Eye (tissue), 1 donor: ENCODE data around the gene REEP3.

Experiments
- DNase-seq: peaks from one replicate; pipeline ENCODE4 v3.0.0-alpha.2; 2015

Gene REEP3

DNA sequence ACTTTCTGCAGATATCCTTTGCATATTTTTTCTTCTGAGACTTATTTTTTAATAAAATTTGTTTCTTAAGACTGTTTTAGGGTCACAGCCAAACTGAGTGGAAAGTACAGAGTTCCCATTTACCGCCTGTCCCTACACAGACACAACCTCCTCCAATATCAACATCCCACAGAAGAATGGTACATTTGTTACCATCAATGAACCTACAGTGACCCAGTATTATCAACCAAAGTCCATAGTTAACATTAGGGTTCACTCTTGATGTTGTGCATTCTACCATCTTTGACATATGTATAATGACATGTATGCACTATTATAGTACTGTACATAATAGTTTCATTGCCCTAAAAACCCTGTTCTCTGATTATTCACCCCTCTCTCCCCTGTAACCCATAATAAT is 14.6 kb upstream of the REEP3 start:
- no peak for DNase-seq

DNA sequence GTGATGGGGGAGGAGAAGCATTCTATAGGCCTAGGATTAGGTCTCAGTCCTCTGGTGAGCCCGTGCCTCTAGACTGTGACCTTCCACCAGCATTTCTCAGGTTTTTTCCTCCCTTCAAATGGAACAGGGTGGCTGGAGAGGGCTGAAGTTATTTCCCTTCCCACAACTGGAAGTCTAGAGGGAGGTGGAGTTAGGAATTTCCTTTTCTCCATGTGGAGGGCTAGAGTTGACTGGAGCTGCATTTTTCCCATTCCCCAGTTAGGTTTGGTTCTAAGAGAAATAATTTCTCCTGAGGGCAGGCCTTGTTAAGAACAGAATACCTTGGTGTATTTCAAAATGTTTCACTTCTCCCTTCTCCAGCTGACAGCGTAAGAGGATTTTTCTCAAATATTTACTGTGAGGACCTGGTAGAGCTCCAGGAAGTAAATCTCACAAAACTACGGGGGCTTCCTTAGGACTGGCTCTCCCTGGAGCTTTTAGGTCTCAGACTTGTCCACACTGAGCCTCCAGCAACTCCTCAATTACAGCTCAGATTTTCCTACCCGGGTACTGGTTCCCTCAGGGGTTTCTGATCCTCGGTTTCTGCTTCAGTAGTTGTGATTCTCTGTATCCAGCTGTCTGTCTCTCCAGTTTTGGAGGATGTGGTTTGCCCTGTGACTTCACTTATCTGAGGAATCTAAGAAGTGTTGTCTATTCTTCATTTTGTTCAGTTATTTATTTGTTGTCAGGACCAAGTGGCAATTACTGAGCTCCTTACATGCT is 6.0 kb upstream of the REEP3 start:
- no peak for DNase-seq

DNA sequence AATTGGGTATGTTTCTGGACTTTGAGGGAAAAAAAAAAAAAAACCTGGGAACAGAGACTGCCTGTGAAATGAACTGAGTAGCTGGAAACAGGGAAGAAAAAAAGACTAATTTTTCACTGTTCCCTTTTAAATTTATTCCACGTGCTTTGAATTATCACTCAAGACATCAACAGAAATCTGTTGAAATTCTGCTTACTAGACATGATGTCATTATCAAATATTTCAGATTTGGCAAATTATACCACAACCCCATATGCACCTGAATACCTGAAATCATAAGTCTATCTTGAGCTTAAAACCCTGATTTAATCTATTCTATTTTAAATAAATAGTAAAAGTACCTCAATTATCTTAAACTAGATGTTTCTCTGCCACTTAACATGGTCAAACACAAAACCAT is 5.0 kb upstream of the REEP3 start:
- no peak for DNase-seq

DNA sequence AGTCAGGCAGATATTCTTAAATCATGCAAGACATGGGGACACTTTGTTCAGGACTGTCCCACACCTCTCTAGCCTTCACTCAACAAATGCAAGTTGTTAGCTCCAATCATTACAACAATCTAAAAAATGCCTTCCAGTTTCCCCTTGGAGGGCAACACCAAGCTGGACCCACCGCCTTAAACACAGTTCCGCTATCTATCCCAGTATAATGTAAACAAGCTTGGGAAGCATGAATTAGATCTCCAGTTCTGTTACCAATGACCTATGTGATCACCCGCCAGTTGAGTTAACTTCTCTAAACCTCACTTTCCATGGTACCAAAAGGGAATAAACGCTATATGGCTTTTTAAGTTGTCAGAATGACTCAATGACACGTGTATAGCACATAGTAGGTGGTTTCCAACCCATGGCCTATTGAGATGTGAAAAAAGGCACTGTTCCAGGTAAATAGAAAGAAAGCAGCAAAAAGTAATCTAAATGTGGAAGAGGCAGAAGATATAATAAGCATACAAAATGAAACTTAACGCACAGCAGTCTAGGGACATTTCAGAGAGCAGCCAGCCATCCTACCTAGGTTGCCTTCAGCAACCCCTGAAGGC is 2.4 kb upstream of the REEP3 start:
- DNase-seq, result no peak

DNA sequence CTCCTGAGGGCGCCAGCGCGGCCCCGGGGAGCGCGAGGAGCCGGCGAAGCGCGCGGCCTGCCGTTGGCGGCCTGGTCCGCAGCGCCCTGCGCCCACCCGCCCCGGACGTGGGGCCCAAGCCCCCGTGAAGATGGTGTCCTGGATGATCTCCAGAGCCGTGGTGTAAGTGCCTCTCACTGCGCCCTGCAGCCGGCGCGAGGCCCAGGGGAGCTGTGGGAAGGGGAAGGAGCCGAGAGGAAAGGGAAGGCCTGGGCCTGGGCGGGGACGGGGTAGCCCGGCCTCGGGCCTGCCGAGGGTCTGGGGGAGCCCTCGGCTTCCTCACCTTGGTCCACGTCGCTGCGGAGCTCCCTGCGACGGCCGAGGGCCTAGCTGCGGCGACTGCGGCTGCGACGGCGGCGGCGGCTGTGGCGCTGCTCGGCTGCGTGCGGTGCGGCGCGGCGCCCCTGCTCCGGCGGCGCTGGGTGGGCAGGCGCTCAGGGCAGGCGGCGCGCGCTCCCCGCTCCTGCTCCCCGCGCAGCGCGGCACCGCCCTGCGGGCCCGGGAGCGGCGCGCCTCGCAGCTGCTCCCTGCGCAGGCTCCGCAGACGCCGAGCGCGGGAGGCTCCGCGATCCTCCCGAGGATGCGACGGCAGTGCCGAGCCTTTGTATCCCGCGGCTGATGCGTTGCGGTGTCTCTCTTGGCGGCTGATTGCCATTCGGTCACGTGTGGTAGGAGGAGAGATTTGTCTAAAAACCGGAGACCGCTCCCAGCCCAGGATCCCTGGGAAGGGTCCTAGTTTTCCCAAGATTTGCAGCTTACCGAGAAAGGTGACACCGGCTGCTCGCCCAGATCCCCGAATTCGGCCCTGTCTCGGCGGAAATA is 445 bp downstream of the REEP3 start:
- DNase-seq, result peak; percentile 94

DNA sequence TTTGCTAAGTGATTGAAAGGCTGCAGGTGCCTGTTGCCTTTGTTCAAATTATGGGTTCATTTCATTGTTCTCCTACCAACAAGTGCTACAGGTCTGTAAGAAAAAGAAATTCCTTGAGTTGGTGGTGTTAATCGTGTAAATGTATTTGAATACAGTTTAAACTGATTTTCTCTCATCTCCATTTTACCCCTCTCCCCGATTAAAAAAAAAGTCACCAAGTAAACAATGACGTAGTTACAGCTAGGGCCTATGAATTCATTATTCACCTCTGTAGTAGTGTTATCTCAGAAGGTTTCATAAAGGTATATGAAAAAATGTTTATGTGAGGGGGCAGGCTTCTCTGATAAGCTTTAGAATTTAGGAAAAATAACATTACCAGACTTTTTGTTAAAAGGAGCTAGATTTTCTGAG is 1.1 kb downstream of the REEP3 start:
- no peak for DNase-seq

DNA sequence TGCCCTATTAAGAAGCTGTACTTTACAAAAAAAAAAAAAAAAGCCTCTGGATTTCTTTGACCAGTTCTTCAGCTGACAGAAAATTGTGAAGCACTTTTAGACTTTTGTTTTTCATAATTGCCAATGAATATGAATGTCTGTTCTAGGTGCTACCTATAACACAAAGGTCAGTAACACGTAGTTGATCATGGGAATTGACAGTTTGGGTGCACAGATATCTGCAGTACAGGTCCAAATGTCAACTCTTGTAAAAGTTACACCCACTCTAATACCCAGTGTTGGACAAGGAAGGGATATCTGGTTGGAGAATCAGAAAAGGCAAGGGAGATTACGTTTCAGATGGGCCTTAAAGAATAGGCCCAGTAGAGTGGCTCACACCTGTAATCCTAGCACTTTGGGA is 1.8 kb downstream of the REEP3 start:
- DNase-seq, result no peak

DNA sequence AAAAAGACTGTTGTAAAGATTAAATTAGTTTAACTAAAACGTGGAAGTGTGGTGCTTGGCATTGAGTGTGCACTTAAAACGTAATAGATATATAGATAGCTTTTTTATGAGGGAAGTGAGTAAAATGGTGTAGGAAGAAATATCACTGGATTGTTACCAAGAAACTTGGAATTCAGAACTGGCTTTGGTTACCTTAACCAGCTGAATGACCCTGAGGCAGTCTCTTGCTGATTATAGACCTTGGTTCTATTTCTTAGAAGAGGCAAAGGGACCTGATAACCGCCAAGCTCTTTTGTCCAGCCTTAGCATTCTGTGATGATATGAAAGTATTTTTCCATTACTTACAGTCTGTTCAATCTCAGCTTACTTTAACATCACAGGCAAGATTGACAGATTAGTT is 3.8 kb downstream of the REEP3 start:
- no peak for DNase-seq

DNA sequence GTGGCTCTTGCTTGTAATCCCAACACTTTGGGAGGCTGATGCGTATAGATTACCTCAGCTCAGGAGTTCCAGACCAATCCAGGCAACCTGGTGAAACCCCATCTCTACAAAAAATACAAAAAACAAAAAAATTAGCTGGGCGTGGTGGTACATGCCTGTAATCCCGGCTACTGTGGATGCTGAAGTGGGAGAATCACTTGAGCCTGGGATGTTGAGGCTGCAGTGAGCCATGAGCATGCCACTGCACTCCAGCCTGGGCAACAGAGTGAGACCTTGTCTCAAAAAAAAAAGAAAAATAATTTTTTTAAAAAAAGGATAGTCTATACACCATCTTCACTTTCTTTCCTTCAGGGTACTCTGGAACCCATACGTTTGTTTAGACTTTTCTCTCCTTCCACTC is 6.2 kb downstream of the REEP3 start:
- DNase-seq, result no peak

DNA sequence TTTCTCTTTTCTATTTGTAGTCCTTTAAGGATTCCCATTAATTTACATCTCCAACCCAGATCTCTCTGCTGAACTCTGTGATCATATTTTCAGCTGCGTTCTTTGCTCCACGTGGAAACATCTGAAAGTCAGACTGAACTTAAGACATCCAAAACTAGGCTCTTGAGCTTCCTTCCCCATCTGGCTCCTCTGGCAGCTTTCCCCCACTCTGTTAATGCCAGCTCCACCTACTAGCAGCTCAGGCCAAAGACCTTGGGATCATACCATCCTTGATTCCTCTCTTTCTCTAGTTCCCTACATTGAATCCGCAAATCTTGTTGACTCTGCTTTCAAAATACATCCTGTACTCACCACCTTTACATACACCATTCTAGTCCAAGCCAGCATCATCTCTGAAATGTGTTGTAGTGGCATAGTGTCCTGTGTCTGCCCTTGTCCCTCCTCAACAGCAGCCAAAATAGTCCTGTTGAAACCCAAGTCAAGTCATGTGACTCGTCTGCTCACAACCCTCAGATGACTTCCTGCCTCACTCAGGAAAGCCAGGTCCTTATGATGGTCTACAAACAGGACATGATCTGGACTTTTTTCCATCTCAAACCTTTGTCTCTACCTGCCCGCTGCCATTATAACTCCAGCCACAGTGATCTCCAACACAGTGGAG is 7.0 kb downstream of the REEP3 start:
- DNase-seq, result no peak

DNA sequence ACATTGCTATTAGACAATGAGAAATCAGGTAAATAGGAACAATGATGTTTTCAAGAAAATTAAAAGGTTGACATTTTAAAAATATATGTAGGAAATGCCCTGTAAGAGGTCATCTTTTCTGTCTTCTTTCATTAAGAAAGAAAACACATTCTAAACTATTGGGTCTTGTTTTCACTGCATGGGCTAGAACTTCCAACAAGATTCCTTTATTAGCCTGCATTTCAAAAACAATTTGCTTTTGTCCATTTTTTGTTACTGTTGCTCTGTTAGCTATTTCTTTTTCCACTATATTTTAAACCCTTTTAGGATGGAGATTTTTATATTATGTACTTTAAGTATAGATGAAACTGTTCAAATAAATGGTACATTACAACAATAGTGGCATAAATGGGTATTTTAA is 9.2 kb downstream of the REEP3 start:
- no peak for DNase-seq

DNA sequence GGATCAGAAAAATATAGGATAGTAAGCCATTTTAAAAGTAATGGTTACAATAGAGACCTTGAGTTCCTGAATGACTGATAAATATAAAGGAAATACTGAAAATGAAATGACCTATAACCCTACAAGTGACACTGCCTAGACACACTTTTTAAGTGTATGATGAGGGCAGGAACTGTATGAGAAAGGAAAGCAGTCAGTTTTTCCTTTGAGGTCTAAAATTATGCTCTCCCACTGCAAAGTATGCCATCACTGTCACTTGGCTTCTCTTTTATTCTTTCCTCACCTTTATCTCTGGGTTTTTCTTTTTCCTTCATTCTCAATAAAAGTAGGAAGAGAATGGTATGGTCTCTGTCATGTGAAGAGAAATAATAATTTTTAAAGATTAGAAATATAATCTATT is 13.5 kb downstream of the REEP3 start:
- no peak for DNase-seq

DNA sequence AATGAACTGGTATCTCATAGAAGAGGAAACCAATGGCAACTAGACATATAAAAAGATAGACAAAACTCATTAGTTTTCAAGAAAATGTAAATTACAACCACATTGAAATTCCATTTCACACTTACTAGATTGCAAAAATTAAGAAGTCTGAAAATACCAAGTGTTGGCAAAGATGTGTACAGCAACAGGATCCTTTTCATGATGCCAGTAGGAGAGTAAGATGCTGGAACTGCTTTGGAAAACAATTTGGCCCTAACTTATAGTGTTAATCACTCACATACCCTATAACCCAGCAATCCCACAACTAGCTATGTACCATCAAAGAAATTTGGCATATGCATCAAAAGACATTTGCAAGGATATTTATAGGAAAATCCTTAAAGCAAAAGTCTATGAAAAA is 15.5 kb downstream of the REEP3 start:
- no peak for DNase-seq

DNA sequence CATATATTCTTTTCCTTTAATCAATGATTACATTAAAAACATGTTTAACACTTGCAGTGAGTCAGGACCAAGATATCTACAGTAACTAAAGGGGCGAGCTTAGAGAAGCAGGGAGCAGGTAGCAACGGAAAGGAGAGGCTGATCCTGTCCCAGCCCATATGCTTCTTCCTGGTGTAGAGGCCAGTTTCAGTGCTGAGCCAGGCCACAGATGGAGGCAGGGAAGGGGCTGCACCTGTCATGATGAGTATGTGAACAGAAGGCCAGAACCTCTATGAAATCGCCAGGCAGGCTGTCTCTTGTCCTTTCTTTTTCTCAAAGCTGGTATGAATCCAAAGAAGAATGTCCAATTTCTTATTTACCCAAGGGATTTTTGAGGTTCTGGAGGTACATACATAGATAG is 16.3 kb downstream of the REEP3 start:
- DNase-seq, result peak; percentile 66

DNA sequence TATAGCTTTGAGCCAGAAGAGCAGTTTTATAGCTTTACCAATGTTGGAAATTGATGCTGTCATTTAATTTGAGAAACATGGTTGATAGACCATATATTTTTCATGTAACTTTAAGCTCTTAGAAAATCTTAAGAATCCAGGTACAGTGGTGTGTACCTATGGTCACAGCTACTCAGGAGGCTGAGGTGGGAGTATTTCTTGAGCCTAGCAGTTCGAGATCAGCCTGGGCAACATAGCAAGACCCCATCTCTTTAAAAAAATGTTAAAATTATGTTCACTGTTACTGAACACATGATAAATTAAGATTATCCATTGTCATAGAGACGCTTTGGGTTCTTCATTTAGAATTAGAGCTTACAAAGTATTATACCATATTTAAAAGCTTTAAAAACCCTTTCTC is 18.2 kb downstream of the REEP3 start:
- no peak for DNase-seq

DNA sequence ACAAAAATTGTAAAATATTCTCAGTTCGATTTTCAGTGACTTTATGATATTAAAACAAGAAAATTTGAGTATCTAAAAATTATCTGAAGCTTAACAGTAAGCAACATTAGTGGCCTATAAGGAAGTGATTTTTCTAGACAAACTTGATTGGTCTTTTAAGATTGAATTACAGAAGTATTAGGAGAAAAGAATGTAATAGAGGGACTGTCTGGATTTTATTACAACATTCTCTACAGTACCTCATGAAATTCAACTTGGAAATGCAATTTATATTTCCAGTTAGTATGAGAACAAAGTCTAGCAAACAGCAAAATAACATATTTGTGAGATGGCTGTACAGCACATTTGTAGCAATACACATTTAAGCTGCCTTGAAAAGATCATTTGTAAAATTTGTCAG is 18.8 kb downstream of the REEP3 start:
- no peak for DNase-seq

DNA sequence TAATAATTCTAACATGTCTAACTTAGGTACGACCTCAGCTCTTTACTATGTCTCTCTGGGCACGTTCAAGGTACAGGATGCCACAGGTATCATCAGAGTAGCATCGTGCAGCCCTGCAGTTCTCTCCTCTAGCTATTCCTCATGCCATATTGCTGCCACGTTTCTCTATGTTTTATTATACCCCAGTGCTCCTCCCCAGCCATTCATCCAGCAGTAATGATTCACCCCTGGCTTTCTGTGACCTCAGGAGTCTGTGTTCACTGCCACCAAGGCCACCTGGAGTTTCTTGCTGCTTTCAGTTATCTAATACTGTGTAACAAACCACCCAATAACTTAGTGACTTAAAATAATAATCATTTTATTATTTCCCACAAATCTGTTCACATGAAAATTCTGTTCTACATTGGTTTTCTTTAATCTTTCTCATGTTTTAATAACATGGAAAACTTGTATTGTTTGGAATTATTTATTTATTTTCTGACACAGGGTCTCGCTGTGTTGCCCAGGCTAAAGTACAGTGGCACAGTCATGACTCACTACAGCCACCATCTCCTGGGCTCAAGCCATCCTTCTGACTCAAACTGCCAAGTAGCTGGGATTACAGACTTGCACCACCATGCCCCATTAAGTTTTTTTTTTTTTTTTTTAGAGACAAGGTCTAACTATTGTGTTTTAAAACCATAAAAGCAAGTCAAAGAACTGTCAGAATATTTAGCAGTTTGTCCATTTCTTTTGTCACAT is 21.8 kb downstream of the REEP3 start:
- DNase-seq, result no peak

DNA sequence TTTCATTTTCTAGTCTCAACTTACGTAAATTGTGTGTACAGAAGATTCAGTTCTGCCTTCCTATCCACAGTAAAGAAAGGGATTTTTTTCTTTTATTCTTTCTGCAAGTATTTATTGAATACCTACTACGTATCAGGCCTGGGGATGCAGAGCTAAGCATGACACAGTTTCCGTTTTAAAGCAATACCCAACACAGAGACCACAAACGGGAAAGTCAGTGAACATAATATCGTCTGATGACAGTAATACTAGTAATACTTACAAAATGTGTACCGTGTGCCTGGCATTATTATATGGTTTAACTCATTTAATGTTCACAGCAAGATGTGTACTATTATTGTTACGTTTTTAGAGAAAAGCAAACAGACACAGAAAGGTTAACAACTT is 22.4 kb downstream of the REEP3 start:
- DNase-seq, result no peak

DNA sequence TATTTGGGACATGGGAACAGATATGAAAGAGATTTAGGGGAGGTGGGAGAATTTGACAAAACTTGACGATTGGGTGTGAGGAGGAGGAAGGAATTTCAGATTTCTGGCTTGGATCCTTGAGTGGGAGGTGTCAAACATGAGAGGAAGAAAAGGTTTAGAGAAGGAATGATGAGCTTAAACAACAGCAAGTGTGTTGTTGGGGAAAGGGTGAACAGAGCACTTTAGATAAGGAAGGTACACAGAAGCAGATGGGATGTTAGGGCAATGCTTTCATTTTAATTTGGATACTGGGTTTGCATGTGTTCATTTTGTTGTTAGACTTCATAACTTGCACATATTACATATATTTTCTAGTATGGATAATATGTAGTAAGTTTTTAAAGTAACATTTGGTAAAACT is 23.2 kb downstream of the REEP3 start:
- no peak for DNase-seq

DNA sequence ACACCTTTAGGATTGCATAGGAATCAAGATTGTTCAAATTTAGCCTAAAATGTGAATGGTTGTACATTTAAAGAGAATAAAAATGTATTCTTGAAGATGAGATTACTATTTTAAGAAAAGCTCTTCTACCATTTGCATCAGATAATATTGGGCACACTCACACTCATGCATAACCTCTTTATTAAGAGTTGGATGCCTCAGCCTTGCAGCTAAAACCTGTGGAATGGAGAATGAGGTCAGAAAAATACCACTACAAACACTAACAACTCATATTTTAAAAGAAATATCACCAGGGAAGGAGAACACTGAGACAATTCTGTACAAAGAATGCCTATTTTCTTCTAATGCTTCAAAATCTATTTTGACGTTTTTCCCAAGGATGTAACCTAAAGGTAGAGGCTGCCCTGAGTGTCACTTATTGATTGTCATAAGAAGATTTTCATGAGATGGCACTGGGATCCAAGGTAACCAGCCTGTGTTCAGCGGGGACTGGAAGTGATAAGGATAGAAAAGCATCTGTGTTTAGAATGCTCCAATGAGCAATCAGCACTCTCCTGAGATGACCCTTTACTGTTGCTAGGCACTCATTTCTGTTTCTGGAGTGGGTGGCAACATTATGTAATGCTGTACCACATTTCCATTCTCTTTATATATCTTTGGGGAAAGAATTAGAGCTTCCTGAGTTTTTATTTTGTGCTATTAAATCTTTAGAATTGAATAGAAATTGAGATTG is 26.6 kb downstream of the REEP3 start:
- peak; percentile 83 for DNase-seq

DNA sequence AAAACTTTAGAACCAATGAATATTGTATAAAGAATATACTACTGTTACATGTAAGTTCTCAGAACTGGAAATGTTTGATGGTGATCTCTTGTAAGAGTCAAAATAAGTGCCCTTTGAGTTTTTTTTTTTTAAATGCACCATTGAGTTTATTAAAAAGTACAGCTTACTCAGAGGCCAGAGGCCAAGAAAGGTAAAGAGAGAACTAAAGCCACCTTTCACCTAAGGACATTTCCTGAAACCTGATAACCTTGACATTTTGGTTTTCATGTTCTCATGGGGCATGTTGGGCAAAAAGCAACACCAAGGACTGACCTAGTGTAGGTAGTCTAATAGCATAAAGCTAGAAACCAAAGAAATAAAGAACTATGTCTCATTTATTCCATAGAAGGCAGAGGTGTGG is 27.7 kb downstream of the REEP3 start:
- DNase-seq, result no peak

DNA sequence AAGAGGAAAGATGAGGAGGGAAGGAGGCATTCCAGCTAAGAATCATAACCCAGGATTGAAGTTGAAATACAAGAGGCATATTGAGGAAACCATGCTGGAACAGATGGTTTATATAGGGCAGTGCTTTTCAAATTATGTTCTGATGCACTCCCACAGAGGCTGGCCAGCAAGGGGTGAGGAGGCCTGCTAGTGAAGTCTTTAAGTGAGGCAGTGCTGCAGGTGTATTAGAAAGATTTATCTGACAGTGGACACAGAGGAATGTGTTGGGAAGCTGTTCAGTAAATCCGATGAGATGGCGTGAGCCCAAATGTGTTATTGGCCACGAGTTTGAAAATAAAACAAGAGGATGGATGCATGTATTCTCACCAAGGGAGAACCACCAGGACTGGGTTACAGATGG is 28.6 kb downstream of the REEP3 start:
- DNase-seq, result no peak
